Fibroblast of lung (primary cell): ENCODE results near the gene OR52N1.

Experiments
- EZH2 ChIP-seq: IDR thresholded peaks from 2 replicates; pipeline ENCODE4 v1.5.1; 2012; ENCODE audit warnings: low read length, control low read depth, mild to moderate bottlenecking; ENCODE audit errors: missing control alignments
- TF ChIP-seq, protein P1 (sequence below), 2 donors: IDR thresholded peaks in 1 of 2; conservative IDR thresholded peaks in 1 of 2; 1 replicate in 1 of 2; 2 replicates in 1 of 2; pipeline ENCODE4 v1.5.1; 2011 to 2012; ENCODE audit warnings: low read length in 2 of 2, control low read depth in 1 of 2, inconsistent platforms in 1 of 2, low read depth in 1 of 2, mild to moderate bottlenecking in 1 of 2

DNA sequence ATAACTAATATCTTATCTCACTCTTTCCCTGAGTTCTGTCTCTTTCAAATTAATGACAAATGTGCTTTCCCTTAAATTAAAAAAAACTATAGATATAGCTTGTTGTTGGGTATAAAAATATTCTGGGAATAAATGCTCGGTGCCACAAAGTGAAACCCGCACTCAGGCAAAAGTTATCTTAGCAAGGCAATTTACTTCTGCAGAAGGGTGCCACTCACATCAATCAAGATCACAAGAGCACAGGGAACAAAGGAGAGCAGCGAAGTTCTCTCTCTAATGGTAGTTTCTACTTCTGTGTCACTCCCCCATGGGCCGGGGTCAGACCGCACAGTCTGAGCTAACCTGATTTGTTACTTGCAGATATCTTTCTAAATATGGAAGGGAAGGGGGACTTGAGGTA lies 12.9 kb upstream of the OR52N1 start:
- TF ChIP-seq, protein P1, sequence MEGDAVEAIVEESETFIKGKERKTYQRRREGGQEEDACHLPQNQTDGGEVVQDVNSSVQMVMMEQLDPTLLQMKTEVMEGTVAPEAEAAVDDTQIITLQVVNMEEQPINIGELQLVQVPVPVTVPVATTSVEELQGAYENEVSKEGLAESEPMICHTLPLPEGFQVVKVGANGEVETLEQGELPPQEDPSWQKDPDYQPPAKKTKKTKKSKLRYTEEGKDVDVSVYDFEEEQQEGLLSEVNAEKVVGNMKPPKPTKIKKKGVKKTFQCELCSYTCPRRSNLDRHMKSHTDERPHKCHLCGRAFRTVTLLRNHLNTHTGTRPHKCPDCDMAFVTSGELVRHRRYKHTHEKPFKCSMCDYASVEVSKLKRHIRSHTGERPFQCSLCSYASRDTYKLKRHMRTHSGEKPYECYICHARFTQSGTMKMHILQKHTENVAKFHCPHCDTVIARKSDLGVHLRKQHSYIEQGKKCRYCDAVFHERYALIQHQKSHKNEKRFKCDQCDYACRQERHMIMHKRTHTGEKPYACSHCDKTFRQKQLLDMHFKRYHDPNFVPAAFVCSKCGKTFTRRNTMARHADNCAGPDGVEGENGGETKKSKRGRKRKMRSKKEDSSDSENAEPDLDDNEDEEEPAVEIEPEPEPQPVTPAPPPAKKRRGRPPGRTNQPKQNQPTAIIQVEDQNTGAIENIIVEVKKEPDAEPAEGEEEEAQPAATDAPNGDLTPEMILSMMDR (conservative IDR thresholded peaks at IDR 0.05 in 1 of 2, IDR thresholded peaks at IDR 0.05 in 1 of 2; ENCODE audit: low read depth in 1 of 2, low read length in 2 of 2) = no peak
- TF ChIP-seq EZH2 = no peak
